Measurements from ENCODE around the gene ANO4. TPM values are rescaled to one million over a fixed set of nuclear protein-coding genes. Genes with fewer than 3 reads are reported as not detected.

Gene ANO4
- total and polyA plus RNA-seq, 2 of the 8 experiments (the other 6 are each of a cell fraction or from before 2014, with no cell fraction given): 1.1 to 3.4 TPM

DNA sequence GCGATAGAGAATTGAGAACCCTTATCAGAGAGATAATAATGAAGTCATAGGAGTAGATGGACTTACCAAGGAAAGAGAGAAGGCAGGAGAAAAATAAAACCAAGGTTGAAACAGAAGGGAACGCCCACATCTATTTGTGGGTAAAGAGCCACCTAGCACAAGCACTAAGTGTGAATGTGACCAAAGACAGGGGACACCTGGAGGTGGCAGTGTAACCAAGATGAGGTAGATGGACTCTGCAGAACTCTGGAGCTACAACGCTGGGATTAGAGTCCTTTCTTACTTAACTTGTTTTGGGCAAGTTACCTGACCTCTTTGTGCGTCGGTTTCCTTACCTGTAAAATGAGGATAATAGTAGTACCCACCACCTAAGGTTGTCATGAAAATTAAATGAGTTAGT, 313.6 kb downstream of the ANO4 start:
- Histone ChIP-seq H3K27me3 (replicated peaks in 1 of 4; ENCODE audit: control insufficient read depth in 3 of 4, extremely low read depth in 1 of 4, insufficient read depth in 3 of 4, low read length in 3 of 4) (no peaks in the 10 kb centered on the region), H3K4me1 (replicated peaks in 1 of 4; ENCODE audit: control insufficient read depth in 3 of 4, insufficient read depth in 4 of 4, low read length in 3 of 4) (no peaks in the 10 kb centered on the region), H2BK15ac (ENCODE audit: low read length) (no peak overlapping the region), H3K4me2 (ENCODE audit: insufficient read depth in 1 of 2, low read depth in 2 of 2, low read length in 2 of 2) (no peak overlapping the region), H4K91ac (replicated peaks; ENCODE audit: insufficient read length, low read length) (no peak overlapping the region), H3K56ac (replicated peaks; ENCODE audit: insufficient read length, low read depth, low read length) (no peak overlapping the region), H3K79me1 (ENCODE audit: low read depth, low read length) (no peaks in the 10 kb centered on the region), H4K5ac (ENCODE audit: insufficient read length, low read depth, low read length) (no peak overlapping the region), H4K20me1 (replicated peaks in 1 of 2; ENCODE audit: control insufficient read depth in 1 of 2, insufficient read depth in 2 of 2, low read length in 2 of 2) (no peaks in the 10 kb centered on the region), H3K27ac (ENCODE audit: low read depth, low read length) (no peak overlapping the region), H2BK5ac (ENCODE audit: low read depth, low read length) (no peak overlapping the region), H3K4me3 (ENCODE audit: extremely low read depth in 1 of 4, insufficient read depth in 2 of 4, low read depth in 3 of 4, low read length in 4 of 4) (no peak overlapping the region), H2AK5ac (ENCODE audit: low read depth, low read length) (no peak overlapping the region), H3K36me3 (ENCODE audit: control insufficient read depth in 2 of 4, insufficient read depth in 4 of 4, low read length in 3 of 4) (no peaks in the 10 kb centered on the region), H3K18ac (ENCODE audit: extremely low read depth, low read length) (no peak overlapping the region), H2BK120ac (replicated peaks; ENCODE audit: low read depth, low read length) (no peak overlapping the region), H3K14ac (ENCODE audit: insufficient read length) (no peak overlapping the region), H3K79me2 (ENCODE audit: control insufficient read depth in 1 of 2, insufficient read depth in 2 of 2, low read length in 2 of 2) (no peaks in the 10 kb centered on the region), H3K23me2 (ENCODE audit: low read depth, low read length) (no peaks in the 10 kb centered on the region), H3K9ac (replicated peaks in 1 of 4; ENCODE audit: extremely low read depth in 1 of 4, low read depth in 3 of 4, low read length in 3 of 4) (no peak overlapping the region), H3K4ac (replicated peaks; ENCODE audit: insufficient read length, low read depth, low read length) (no peak overlapping the region), H2BK20ac (ENCODE audit: low read length) (no peak overlapping the region), H2BK12ac (ENCODE audit: low read depth, low read length) (no peak overlapping the region), H2AFZ (ENCODE audit: low read length) (no peak overlapping the region), H3K23ac (ENCODE audit: insufficient read length) (no peak overlapping the region), H3K9me3 (ENCODE audit: insufficient read depth in 2 of 2, low read depth in 1 of 2, low read length in 1 of 2) (no peaks in the 10 kb centered on the region), H4K8ac (ENCODE audit: extremely low read depth, insufficient read depth, low read length) (no peak overlapping the region)
- ChIA-PET CTCF (ENCODE audit: partially characterized antibody) (interaction anchor here (0.8 to 1.6 kb wide), 4 partner anchors 11 to 190 kb away, joined by 3 to 6 read pairs (median 4); no protein-coding TSS in a partner anchor), POLR2A (ENCODE audit: partially characterized antibody) (no interaction called here)
- WGBS, 2 experiments (ENCODE audit: extremely low coverage in 1 of 2, insufficient coverage in 1 of 2, insufficient read length in 1 of 2, insufficient replicate concordance in 2 of 2, low coverage in 1 of 2, low lambda C conversion rate in 2 of 2, missing lambda C conversion rate in 1 of 2): 93% methylated on average over 5 of the region's 5 CpGs; no CpG with 5 or more reads in 1 of the 2 experiments
- DNase-seq (ENCODE audit: low read depth in 1 of 2, low spot score in 2 of 2) (no peak), FAIRE-seq (peak; percentile 42)
- no peak for TF ChIP-seq SP1 (IDR thresholded peaks at IDR 0.05; ENCODE audit: low read depth, low read length)
- peak; percentile 38 to 44; a peak in 3 of 4 replicates for TF ChIP-seq RAD21 (IDR thresholded peaks at IDR 0.05 in 1 of 2, conservative IDR thresholded peaks at IDR 0.05 in 1 of 2; ENCODE audit: low read depth in 2 of 2, low read length in 2 of 2)
- TF ChIP-seq, protein P1, sequence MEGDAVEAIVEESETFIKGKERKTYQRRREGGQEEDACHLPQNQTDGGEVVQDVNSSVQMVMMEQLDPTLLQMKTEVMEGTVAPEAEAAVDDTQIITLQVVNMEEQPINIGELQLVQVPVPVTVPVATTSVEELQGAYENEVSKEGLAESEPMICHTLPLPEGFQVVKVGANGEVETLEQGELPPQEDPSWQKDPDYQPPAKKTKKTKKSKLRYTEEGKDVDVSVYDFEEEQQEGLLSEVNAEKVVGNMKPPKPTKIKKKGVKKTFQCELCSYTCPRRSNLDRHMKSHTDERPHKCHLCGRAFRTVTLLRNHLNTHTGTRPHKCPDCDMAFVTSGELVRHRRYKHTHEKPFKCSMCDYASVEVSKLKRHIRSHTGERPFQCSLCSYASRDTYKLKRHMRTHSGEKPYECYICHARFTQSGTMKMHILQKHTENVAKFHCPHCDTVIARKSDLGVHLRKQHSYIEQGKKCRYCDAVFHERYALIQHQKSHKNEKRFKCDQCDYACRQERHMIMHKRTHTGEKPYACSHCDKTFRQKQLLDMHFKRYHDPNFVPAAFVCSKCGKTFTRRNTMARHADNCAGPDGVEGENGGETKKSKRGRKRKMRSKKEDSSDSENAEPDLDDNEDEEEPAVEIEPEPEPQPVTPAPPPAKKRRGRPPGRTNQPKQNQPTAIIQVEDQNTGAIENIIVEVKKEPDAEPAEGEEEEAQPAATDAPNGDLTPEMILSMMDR (IDR thresholded peaks at IDR 0.05; ENCODE audit: control extremely low read depth in 1 of 3, insufficient read depth in 1 of 3, low read depth in 1 of 3, low read length in 3 of 3): peak in 1 of 3 experiments; percentile 44; a peak in 2 of 4 replicates
